Liver (tissue), 9 donors: ENCODE results near the gene CDPF1. TPM values are rescaled to one million over a fixed set of nuclear protein-coding genes. Genes with fewer than 3 reads are reported as not detected.

Experiments
- DNase-seq: peaks from one replicate; pipeline ENCODE4 v3.0.0-alpha.2; 2017; ENCODE audit warnings: low spot score
- H3K27ac ChIP-seq, 2 donors: one replicate each; pipeline ENCODE4 v1.7.0; 2013; ENCODE audit warnings: inconsistent platforms in 2 of 2, low read length in 2 of 2, control low read depth in 1 of 2, low read depth in 1 of 2, mild to moderate bottlenecking in 1 of 2
- H3K27me3 ChIP-seq, 4 donors: one replicate each; pipeline versions ENCODE4 v1.6.1 to v1.7.0; 2013; ENCODE audit warnings: low read length in 3 of 4, inconsistent platforms in 1 of 4, mild to moderate bottlenecking in 1 of 4, moderate library complexity in 1 of 4; ENCODE audit not compliant: control insufficient read depth in 4 of 4, insufficient read depth in 4 of 4
- H3K36me3 ChIP-seq, 4 donors: one replicate each; pipeline versions ENCODE4 v1.6.1 to v1.7.0; 2013; ENCODE audit warnings: low read length in 3 of 4, mild to moderate bottlenecking in 3 of 4, low read depth in 1 of 4, moderate library complexity in 1 of 4; ENCODE audit not compliant: control insufficient read depth in 4 of 4, insufficient read depth in 3 of 4
- H3K4me1 ChIP-seq, 4 donors: one replicate each; pipeline versions ENCODE4 v1.6.1 to v1.7.0; 2013; ENCODE audit warnings: low read length in 3 of 4, mild to moderate bottlenecking in 3 of 4, moderate library complexity in 1 of 4; ENCODE audit not compliant: control insufficient read depth in 4 of 4, insufficient read depth in 4 of 4
- H3K4me3 ChIP-seq, 3 donors: one replicate each; pipeline versions ENCODE4 v1.6.1 to v1.7.0; 2013; ENCODE audit warnings: low read length in 3 of 3, control low read depth in 1 of 3, low read depth in 1 of 3, mild to moderate bottlenecking in 1 of 3
- H3K9ac ChIP-seq, 2 donors: one replicate each; pipeline ENCODE4 v1.7.0; 2013; ENCODE audit warnings: low read length in 2 of 2, mild to moderate bottlenecking in 2 of 2, moderate library complexity in 2 of 2, control low read depth in 1 of 2, low read depth in 1 of 2
- H3K9me3 ChIP-seq, 4 donors: one replicate each; pipeline versions ENCODE4 v1.6.1 to v1.7.0; 2013; ENCODE audit warnings: low read length in 3 of 4; ENCODE audit not compliant: control insufficient read depth in 4 of 4
- ATF3 ChIP-seq: IDR thresholded peaks from 2 replicates; pipeline ENCODE4 v1.6.1; 2016; ENCODE audit warnings: antibody characterized with exemption
- CTCF ChIP-seq: fragments of 150-350 bp; IDR thresholded peaks from 2 replicates; pipeline ENCODE4 v1.5.1; 2017; ENCODE audit warnings: improper control_type of control experiment, low read depth, low read length; ENCODE audit not compliant: missing input control
- EGR1 ChIP-seq, 2 donors: IDR thresholded peaks; 2 replicates each; pipeline ENCODE4 v1.6.1; 2016 to 2018; ENCODE audit warnings: antibody characterized with exemption in 2 of 2, low read depth in 2 of 2
- FOXA1 ChIP-seq: IDR thresholded peaks from 2 replicates; pipeline ENCODE4 v1.6.1; 2016; ENCODE audit warnings: antibody characterized with exemption
- FOXA2 ChIP-seq: IDR thresholded peaks from 2 replicates; pipeline ENCODE4 v1.6.1; 2016; ENCODE audit warnings: antibody characterized with exemption
- GABPA ChIP-seq, 2 donors: IDR thresholded peaks in 1 of 2; conservative IDR thresholded peaks in 1 of 2; 2 replicates each; pipeline ENCODE4 v1.6.1; 2016; ENCODE audit warnings: antibody characterized with exemption in 2 of 2, mild to moderate bottlenecking in 1 of 2, moderate library complexity in 1 of 2
- HNF4A ChIP-seq, 2 donors: conservative IDR thresholded peaks; 2 replicates each; pipeline ENCODE4 v1.6.1; 2016; ENCODE audit warnings: antibody characterized with exemption in 2 of 2, mild to moderate bottlenecking in 2 of 2
- HNF4G ChIP-seq: IDR thresholded peaks from 2 replicates; pipeline ENCODE4 v1.6.1; 2016; ENCODE audit warnings: antibody characterized with exemption
- JUND ChIP-seq, 2 donors: IDR thresholded peaks; 2 replicates each; pipeline ENCODE4 v1.6.1; 2016; ENCODE audit warnings: antibody characterized with exemption in 2 of 2
- MAX ChIP-seq: IDR thresholded peaks from 2 replicates; pipeline ENCODE4 v1.6.1; 2016; ENCODE audit warnings: antibody characterized with exemption
- RAD21 ChIP-seq, 2 donors: IDR thresholded peaks; 2 replicates each; pipeline ENCODE4 v1.6.1; 2016; ENCODE audit warnings: antibody characterized with exemption in 2 of 2, mild to moderate bottlenecking in 2 of 2
- REST ChIP-seq: IDR thresholded peaks from 2 replicates; pipeline ENCODE4 v1.6.1; 2016; ENCODE audit warnings: antibody characterized with exemption, mild to moderate bottlenecking
- RXRA ChIP-seq, 2 donors: IDR thresholded peaks; 2 replicates each; pipeline ENCODE4 v1.6.1; 2017 to 2018; ENCODE audit warnings: antibody characterized with exemption in 2 of 2, mild to moderate bottlenecking in 1 of 2
- SP1 ChIP-seq: IDR thresholded peaks from 2 replicates; pipeline ENCODE4 v1.6.1; 2018; ENCODE audit warnings: antibody characterized with exemption, mild to moderate bottlenecking
- TAF1 ChIP-seq: conservative IDR thresholded peaks from 2 replicates; pipeline ENCODE4 v1.6.1; 2016; ENCODE audit warnings: antibody characterized with exemption, mild to moderate bottlenecking
- YY1 ChIP-seq: IDR thresholded peaks from 2 replicates; pipeline ENCODE4 v1.6.1; 2016; ENCODE audit warnings: antibody characterized with exemption, mild to moderate bottlenecking
- ZBTB33 ChIP-seq: IDR thresholded peaks from 2 replicates; pipeline ENCODE4 v1.6.1; 2016; ENCODE audit warnings: antibody characterized with exemption
- WGBS: extraction: QIAGEN DNeasy Blood & Tissue Kit; methylation state at CpG from one replicate; pipeline ENCODE4 v1.1.7; 2013; 5-methylcytosine and 5-hydroxymethylcytosine counted together
- polyA plus RNA-seq, 2 donors: library from polyadenylated mRNA; stranded (reverse) in 1 of 2; unstranded in 1 of 2; fragments of 200-250 nt in 1 of 2; fragments of >200 nt in 1 of 2; fragmentation: Nextera tagmentation in 1 of 2; extraction: Ambion mirVana in 1 of 2; gene quantifications; one replicate each; pipeline versions ENCODE4 v1.2.1 to v1.2.3, GENCODE V29; 2013 to 2015
- total RNA-seq, 2 donors: library from RNA; depleted of rRNA; stranded (reverse); fragments of >200 nt; gene quantifications; one replicate each; pipeline ENCODE4 v1.2.3, GENCODE V29; 2014
- donor health status: healthy.
- donor health status: healthy.
- donor health status: healthy.
- donor health status: healthy.
- donor health status: healthy.

The CDPF1 gene
- total and polyA plus RNA-seq, 4 donors: 3.9 to 6.6 (median 5.3) TPM

GRCh38 chr22:46290843-46291785 lies 41.0 kb upstream of the CDPF1 start:
- WGBS: 97% methylated on average over 23 of the region's 23 CpGs
- no peak for DNase-seq
- peaks cover under 1 to 16% (median 6%) of the 10 kb centered on the region in 4 donors for H3K4me1 ChIP-seq
- H3K36me3 ChIP-seq: peaks cover 30 to 70% (median 54%) of the 10 kb centered on the region in 4 donors
- TF ChIP-seq RXRA (IDR thresholded peaks at IDR 0.05) (no peak), MAX (no peak), ATF3 (no peak), JUND (IDR thresholded peaks at IDR 0.05) (no peak), FOXA1 (no peak), RAD21 (IDR thresholded peaks at IDR 0.05) (no peak), ZBTB33 (no peak), REST (no peak), YY1 (no peak), HNF4G (no peak), HNF4A (conservative IDR thresholded peaks at IDR 0.05) (no peak), CTCF (no peak), GABPA (IDR thresholded peaks at IDR 0.05 in 1 of 2, conservative IDR thresholded peaks at IDR 0.05 in 1 of 2) (no peak), FOXA2 (no peak), SP1 (no peak), TAF1 (no peak), EGR1 (IDR thresholded peaks at IDR 0.05; ENCODE audit: low read depth in 2 of 2) (no peak)
- H3K9me3 ChIP-seq: no peaks in the 10 kb centered on the region
- no peak overlapping the region for H3K27ac ChIP-seq
- H3K9ac ChIP-seq: no peak overlapping the region
- no peaks in the 10 kb centered on the region for H3K27me3 ChIP-seq
- H3K4me3 ChIP-seq: no peak overlapping the region
